Bronchial epithelial cell (primary cell): ENCODE results near the gene VARS1. TPM values are rescaled to one million over a fixed set of nuclear protein-coding genes. Genes with fewer than 3 reads are reported as not detected.

ENCODE experiments used
- DNase-seq: peaks from one replicate; pipeline ENCODE4 v3.0.0-alpha.2; 2010; ENCODE audit warnings: low read depth
- FAIRE-seq: peaks from 2 replicates; lab custom pipeline; 2011; peaks lifted over from hg19 to GRCh38; lab: Jason Lieb, UNC
- H3K27me3 ChIP-seq: 2 replicates; pipeline ENCODE4 v1.5.1; 2011; ENCODE audit warnings: low read length; ENCODE audit not compliant: control insufficient read depth, insufficient read depth
- H3K36me3 ChIP-seq: 2 replicates; pipeline ENCODE4 v1.5.1; 2011; ENCODE audit warnings: low read length; ENCODE audit not compliant: control insufficient read depth, insufficient read depth
- H3K4me3 ChIP-seq: 2 replicates; pipeline ENCODE4 v1.5.1; 2011; ENCODE audit warnings: mild to moderate bottlenecking, low read depth, low read length, control low read depth
- total RNA-seq: library from RNA; depleted of rRNA; stranded (reverse); fragments of >200 nt; gene quantifications from 2 replicates; pipeline ENCODE4 v1.2.1, GENCODE V29; 2014
- TF ChIP-seq, protein P1 (sequence below): IDR thresholded peaks from 2 replicates; pipeline ENCODE4 v1.5.1; 2011; ENCODE audit warnings: mild to moderate bottlenecking, moderate library complexity, low read length, control low read depth, inconsistent platforms; ENCODE audit not compliant: insufficient read depth, severe bottlenecking

VARS1 gene
- total RNA-seq, 1 donor from 2014 or later: 53.2 TPM

DNA sequence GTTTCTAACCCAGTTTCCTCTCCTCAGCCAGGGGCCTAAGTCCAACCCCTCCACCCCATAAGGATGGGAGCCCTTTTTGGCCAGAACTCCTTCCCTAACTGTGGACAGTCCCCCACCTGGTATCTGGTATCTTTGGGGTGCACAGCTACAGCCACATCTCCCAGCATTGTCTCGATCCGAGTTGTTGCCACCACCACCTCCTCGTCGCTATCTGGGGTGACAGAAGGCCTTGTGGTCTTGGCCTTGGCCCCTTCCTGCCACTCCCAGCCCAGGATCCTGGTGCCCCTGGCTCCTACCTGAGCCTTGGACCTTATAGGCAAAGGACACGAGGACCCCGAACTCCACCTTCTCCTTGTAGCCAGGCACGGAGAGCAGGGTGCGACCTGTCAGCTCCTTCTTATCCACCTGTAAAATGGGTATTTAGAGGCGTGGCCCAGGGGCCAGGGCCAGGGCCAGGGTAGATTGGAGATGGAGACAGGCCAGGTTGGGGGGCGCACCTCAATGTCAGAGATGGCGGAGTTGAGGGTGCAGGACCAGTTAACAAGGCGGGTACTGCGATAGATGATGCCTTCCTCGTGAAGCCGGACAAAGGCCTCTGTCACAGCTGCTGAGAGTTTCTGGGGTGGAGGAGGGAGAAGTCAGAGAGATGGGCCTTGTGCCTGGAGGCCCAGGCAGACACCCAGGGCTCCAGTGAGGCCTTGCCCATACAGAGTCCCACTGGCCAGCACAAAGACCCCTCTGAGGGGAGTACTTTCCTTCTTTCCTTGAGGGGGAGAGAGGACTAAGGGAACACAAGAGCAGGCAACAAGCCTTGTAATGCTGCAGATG lies 11.2 kb downstream of the VARS1 start:
- TF ChIP-seq, protein P1, sequence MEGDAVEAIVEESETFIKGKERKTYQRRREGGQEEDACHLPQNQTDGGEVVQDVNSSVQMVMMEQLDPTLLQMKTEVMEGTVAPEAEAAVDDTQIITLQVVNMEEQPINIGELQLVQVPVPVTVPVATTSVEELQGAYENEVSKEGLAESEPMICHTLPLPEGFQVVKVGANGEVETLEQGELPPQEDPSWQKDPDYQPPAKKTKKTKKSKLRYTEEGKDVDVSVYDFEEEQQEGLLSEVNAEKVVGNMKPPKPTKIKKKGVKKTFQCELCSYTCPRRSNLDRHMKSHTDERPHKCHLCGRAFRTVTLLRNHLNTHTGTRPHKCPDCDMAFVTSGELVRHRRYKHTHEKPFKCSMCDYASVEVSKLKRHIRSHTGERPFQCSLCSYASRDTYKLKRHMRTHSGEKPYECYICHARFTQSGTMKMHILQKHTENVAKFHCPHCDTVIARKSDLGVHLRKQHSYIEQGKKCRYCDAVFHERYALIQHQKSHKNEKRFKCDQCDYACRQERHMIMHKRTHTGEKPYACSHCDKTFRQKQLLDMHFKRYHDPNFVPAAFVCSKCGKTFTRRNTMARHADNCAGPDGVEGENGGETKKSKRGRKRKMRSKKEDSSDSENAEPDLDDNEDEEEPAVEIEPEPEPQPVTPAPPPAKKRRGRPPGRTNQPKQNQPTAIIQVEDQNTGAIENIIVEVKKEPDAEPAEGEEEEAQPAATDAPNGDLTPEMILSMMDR: no peak
- H3K4me3 ChIP-seq: no peak overlapping the region
- H3K36me3 ChIP-seq: peaks cover 44% of the 10 kb centered on the region
- DNase-seq: no peak
- no peak for FAIRE-seq
- H3K27me3 ChIP-seq: no peaks in the 10 kb centered on the region

DNA sequence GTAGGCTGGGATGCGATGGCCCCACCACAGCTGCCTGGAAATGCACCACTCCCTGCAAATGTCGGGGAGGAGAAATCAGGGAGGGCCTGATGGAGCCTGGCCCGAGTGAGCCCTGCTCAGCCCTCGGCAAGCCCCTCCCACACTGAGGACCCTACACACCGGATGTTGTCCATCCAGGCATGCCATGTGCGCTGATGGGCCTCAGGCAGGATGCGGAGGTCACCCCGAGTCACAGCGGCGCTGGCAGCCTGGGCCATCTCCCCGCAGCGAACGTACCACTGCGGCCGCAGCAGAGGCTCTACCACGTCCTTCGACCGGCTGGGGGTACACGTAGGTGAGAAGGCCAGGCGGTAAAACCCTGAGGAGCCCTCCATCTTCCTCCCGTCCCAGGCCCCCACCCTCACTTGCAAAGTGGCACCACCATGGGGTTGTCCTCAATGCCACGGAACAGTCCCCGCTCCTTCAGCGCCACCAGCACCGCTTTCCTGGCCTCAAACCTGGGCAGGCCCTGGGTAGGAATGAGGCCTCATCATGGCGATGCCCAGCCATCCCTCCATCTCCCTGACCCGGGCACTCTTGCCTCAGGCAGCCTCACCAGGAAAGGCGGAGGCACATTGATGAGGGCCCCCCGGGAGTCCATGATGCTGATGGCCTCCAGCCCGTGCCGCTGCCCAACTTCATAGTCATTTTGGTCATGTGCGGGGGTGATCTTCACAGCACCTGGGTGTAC lies 13.3 kb downstream of the VARS1 start:
- no peak for DNase-seq
- Histone ChIP-seq H3K36me3 (peaks cover 48% of the 10 kb centered on the region), H3K27me3 (no peaks in the 10 kb centered on the region), H3K4me3 (no peak overlapping the region)
- FAIRE-seq: no peak
- TF ChIP-seq, protein P1: no peak

DNA sequence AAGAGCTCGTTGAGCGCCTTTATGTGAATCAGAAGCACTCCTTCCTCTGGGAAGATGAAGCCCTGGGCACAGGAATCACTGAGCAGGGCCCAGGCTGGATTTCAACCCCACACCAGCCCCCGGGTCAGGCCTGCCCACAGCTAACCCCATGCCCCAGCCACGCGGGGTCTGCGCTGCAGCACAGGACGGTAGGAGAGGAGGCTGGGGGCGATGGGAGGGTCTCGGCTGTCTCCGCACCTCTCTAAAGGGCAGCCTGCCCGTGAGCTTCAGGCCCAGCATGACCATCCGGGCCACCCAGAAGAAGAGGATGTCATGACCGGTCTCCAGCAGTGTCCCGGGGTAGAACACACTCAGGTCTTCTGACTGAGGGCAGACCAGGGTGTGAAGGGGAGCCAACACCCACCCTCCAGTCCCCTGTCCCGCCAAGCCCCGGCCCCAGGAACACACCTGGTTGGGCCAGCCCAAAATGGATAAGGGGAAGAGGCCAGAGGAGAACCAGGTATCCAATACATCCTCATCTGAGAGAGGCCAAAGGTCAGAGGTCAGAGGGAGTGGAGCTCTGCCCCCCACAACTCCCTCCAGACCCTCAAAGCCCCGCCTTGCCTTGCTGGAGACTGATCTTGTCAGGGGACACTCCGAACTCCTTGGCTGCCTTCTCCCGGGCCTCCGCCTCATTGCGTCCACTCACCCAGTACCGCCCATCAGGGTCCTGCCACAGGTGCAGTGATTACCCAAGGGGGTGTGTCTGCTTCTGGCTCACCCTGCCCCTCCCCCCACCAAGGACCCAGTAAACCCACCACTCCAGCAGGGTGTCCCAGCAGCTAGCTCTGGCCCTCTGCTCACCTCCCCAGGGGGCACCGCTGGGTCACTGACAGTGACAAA lies 14.1 kb downstream of the VARS1 start:
- H3K36me3 ChIP-seq: peaks cover 48% of the 10 kb centered on the region

DNA sequence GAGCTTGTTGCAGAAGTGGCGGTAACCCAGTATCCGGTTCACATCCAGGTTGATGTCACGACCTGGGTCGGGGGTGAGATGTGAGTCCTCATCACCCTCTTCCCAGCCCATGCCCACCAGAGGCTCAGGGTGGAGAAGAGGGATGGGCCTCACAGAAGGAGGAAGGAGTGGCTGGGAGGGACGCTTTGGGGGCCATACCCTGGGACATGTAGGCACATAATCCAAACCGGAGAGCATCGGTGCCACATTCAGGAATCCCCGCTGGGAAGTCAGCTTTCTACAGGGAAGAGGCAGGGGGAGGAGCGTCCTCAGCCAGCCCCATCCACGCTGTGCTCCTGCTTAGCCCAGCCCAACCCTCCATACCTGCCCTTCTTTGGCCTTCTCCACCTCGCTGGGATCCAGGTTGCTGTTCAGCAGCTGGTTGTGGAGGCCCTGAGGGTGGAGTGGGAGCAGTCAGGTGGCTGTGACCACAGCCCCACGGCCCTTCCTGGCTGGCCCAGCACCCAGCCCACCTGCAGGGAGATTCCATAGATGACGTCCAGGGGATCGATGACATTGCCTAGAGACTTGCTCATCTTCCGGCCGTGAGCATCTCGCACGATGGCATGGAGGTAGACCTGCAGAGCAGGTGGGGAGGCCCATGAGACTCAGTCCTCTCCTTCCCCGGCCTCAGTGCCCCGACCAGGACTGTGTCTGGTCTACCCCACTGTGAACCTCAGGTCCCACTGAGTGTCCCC lies 14.9 kb downstream of the VARS1 start:
- DNase-seq (no peak), FAIRE-seq (no peak)
- Histone ChIP-seq H3K27me3 (no peaks in the 10 kb centered on the region), H3K4me3 (no peak overlapping the region), H3K36me3 (peaks cover 48% of the 10 kb centered on the region)
- TF ChIP-seq, protein P1: no peak

More for the DNA sequence above, 14.1 kb downstream of the VARS1 start:
- FAIRE-seq (no peak), DNase-seq (no peak)
- TF ChIP-seq, protein P1: no peak
- Histone ChIP-seq H3K4me3 (no peak overlapping the region), H3K27me3 (no peaks in the 10 kb centered on the region)

DNA sequence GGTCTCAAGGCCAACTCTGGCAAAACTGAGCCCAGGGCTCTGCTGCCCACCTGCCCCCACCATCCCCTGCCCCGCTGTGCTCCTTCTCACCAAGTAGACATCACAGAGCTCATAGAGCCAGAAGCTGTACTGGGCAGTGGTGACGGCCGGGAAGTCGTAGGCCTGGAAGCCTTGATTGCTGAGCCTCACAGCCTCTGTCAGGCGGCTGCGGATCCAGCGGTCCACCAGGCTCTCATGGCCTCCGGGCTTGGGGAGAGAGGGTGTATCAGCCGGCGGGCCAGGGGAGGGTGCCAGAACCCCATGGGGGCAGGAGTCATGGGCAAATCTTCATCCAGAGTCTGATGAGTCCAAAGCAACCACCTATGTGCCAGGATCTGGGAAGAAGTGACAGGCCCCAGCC lies 15.6 kb downstream of the VARS1 start:
- H3K4me3 ChIP-seq: no peak overlapping the region
- H3K36me3 ChIP-seq: peaks cover 41% of the 10 kb centered on the region
- FAIRE-seq (no peak), DNase-seq (no peak)
- TF ChIP-seq, protein P1: no peak
- no peaks in the 10 kb centered on the region for H3K27me3 ChIP-seq
